GM19351 (cell line): Measurements from ENCODE around the gene ZBTB7B.

ENCODE experiments used
- ATAC-seq: cut with Tn5 transposase; IDR thresholded peaks from one replicate; pipeline ENCODE4 v1.9.1; 2021; ENCODE audit warnings: mild to moderate bottlenecking, moderate library complexity; ENCODE audit not compliant: unreplicated experiment

Gene ZBTB7B

GRCh38 chr1:155002464-155003226, at the start of gene ZBTB7B:
Gene ZBTB7B, plus strand, starts transcription at chr1:155002802. Its CDS starts 11,859 bp downstream, at chr1:155014661.
- ATAC-seq, result no peak

GRCh38 chr1:154953611-154954038, 49.0 kb upstream of the ZBTB7B start:
- no peak for ATAC-seq

GRCh38 chr1:154954541-154954940, 48.1 kb upstream of the ZBTB7B start:
- no peak for ATAC-seq

- ATAC-seq, result no peak
These were observed 47.4 kb upstream of the ZBTB7B start for GRCh38 chr1:154955039-154955717.

- ATAC-seq, result peak; percentile 72
These were observed 46.7 kb upstream of the ZBTB7B start, which contains the start of gene PBXIP1 for GRCh38 chr1:154955718-154956543. Gene PBXIP1, minus strand, starts transcription at chr1:154956099. Its CDS starts 2,378 bp downstream, at chr1:154953721.

GRCh38 chr1:154956544-154956941, 46.1 kb upstream of the ZBTB7B start:
- ATAC-seq, result no peak

- ATAC-seq, result no peak
These were observed 45.4 kb upstream of the ZBTB7B start for GRCh38 chr1:154957091-154957657.

GRCh38 chr1:154958036-154958435, 44.6 kb upstream of the ZBTB7B start:
- ATAC-seq, result no peak

- ATAC-seq, result no peak
These were observed 43.7 kb upstream of the ZBTB7B start for GRCh38 chr1:154958681-154959425.

GRCh38 chr1:154959426-154959780, 43.2 kb upstream of the ZBTB7B start:
- ATAC-seq, result no peak

- ATAC-seq, result no peak
These were observed 42.0 kb upstream of the ZBTB7B start for GRCh38 chr1:154960446-154961136.

GRCh38 chr1:154961207-154962155, 41.1 kb upstream of the ZBTB7B start, which contains the start of gene PYGO2:
Gene PYGO2, minus strand, starts transcription at chr1:154961782. Its CDS starts 206 bp downstream, at chr1:154961576.
- peak; percentile 80 for ATAC-seq

GRCh38 chr1:154962156-154962749, 40.3 kb upstream of the ZBTB7B start:
- no peak for ATAC-seq

- ATAC-seq, result no peak
These were observed 39.7 kb upstream of the ZBTB7B start for GRCh38 chr1:154962795-154963330.

GRCh38 chr1:154963643-154964042, 39.0 kb upstream of the ZBTB7B start:
- ATAC-seq, result no peak

- no peak for ATAC-seq
These were observed 38.2 kb upstream of the ZBTB7B start for GRCh38 chr1:154964359-154964758.

GRCh38 chr1:154966111-154966510, 36.5 kb upstream of the ZBTB7B start:
- ATAC-seq, result no peak
